ENCODE results near the gene CIAO3.
A peak's percentile ranks its signal among the peaks of the same experiment; 100 is the strongest.

Gene CIAO3

DNA sequence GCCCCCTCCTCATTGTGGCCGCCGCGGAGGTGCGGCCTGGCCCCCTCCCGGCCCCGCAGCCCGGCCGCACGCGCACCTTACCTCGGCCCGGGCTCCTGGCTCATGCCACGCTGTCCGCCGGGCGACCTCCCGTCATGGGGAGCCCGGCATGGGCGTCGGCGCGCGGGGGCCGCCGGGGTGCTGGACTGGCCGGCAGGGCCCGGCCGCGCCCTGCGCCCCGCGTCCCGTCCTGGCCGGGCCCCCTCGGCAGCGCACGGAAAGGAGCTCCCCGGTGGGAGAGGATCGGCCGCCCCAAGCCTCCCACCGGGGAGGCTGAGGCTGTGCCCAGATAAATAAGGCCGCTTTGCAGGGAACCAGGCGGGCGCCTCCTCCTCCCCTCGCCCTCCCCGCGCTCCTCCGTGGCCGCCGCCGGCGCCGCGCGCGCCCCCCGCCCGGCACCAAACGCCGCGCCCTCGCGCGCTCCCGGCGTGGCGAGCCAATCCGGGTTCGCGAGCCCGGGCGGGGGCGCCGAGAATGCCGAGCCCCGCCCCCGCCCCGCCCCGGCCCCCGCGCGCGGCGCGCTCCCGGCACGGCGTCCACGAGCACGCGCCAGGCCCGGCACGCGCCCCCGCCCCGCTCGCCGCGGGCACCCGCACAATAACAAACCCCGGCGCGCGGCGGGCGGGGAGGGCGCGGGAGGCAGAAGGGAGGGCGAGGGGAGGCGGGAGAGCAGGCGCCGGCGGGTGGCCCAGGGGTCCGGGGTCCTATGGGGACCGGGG is 35.2 kb downstream of the CIAO3 start, which contains the start of gene FBXL16:
Gene FBXL16 (minus strand): TSS at position 371 of the 758 bp plus-strand sequence. CDS start 8,396 bp downstream, outside the sequence.
- ATAC-seq = no peak

GRCh38 chr16:704552-705380 is 36.0 kb downstream of the CIAO3 start:
- ATAC-seq = peak; percentile 38
- TF ChIP-seq CSDC2 (CRISPR knock-in tag; IDR thresholded peaks at IDR 0.05) = no peak
- TF ChIP-seq BACH2 (CRISPR knock-in tag; IDR thresholded peaks at IDR 0.05; ENCODE audit: borderline replicate concordance) = no peak
- no peak for TF ChIP-seq OSR1 (CRISPR knock-in tag; IDR thresholded peaks at IDR 0.05)
- no peak for TF ChIP-seq TSHZ2 (CRISPR knock-in tag; IDR thresholded peaks at IDR 0.05)
- no peak for TF ChIP-seq ISL1 (CRISPR knock-in tag; IDR thresholded peaks at IDR 0.05)
- TF ChIP-seq ESRRG (CRISPR knock-in tag; IDR thresholded peaks at IDR 0.05) = no peak
- no peak for TF ChIP-seq SNAI2 (CRISPR knock-in tag; IDR thresholded peaks at IDR 0.05)
- no peak for TF ChIP-seq GLIS3 (CRISPR knock-in tag; IDR thresholded peaks at IDR 0.05)
- no peak for TF ChIP-seq ZNF8 (CRISPR knock-in tag; IDR thresholded peaks at IDR 0.05)
- TF ChIP-seq, protein P1, sequence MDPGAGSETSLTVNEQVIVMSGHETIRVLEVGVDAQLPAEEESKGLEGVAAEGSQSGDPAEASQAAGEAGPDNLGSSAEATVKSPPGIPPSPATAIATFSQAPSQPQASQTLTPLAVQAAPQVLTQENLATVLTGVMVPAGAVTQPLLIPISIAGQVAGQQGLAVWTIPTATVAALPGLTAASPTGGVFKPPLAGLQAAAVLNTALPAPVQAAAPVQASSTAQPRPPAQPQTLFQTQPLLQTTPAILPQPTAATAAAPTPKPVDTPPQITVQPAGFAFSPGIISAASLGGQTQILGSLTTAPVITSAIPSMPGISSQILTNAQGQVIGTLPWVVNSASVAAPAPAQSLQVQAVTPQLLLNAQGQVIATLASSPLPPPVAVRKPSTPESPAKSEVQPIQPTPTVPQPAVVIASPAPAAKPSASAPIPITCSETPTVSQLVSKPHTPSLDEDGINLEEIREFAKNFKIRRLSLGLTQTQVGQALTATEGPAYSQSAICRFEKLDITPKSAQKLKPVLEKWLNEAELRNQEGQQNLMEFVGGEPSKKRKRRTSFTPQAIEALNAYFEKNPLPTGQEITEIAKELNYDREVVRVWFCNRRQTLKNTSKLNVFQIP (CRISPR knock-in tag; IDR thresholded peaks at IDR 0.05; ENCODE audit: borderline replicate concordance, low read depth) = no peak
- no peak for TF ChIP-seq TOX (CRISPR knock-in tag; IDR thresholded peaks at IDR 0.05; ENCODE audit: borderline replicate concordance)
- TF ChIP-seq ARNTL (CRISPR knock-in tag; IDR thresholded peaks at IDR 0.05; ENCODE audit: borderline replicate concordance, low read depth) = no peak

More for the DNA sequence above, 35.2 kb downstream of the CIAO3 start, which contains the start of gene FBXL16:
- TF ChIP-seq RARB (CRISPR knock-in tag; IDR thresholded peaks at IDR 0.05) = no peak
- 0 out of 2 replicates have a peak, but pooled peaks have one; percentile 41 for TF ChIP-seq TSHZ2 (CRISPR knock-in tag; IDR thresholded peaks at IDR 0.05)
- peak; percentile 31; the same call in 1 of the 2 replicates for TF ChIP-seq SNAI2 (CRISPR knock-in tag; IDR thresholded peaks at IDR 0.05)
- no peak for TF ChIP-seq TOX (CRISPR knock-in tag; IDR thresholded peaks at IDR 0.05; ENCODE audit: borderline replicate concordance)
- no peak for TF ChIP-seq ISL1 (CRISPR knock-in tag; IDR thresholded peaks at IDR 0.05)
- TF ChIP-seq CSDC2 (CRISPR knock-in tag; IDR thresholded peaks at IDR 0.05) = 0 out of 2 replicates have a peak, but pooled peaks have one; percentile 33
- no peak for TF ChIP-seq TCF4 (CRISPR knock-in tag; IDR thresholded peaks at IDR 0.05; ENCODE audit: borderline replicate concordance)
- TF ChIP-seq ESRRG (CRISPR knock-in tag; IDR thresholded peaks at IDR 0.05) = no peak
- TF ChIP-seq ZNF8 (CRISPR knock-in tag; IDR thresholded peaks at IDR 0.05) = no peak
- TF ChIP-seq ARNTL (CRISPR knock-in tag; IDR thresholded peaks at IDR 0.05; ENCODE audit: borderline replicate concordance, low read depth) = no peak
- TF ChIP-seq, protein P1 (CRISPR knock-in tag; IDR thresholded peaks at IDR 0.05; ENCODE audit: borderline replicate concordance, low read depth) = no peak
- TF ChIP-seq PPARA (CRISPR knock-in tag; IDR thresholded peaks at IDR 0.05; ENCODE audit: borderline replicate concordance) = no peak
- no peak for TF ChIP-seq OSR1 (CRISPR knock-in tag; IDR thresholded peaks at IDR 0.05)

GRCh38 chr16:704047-704446 is 36.8 kb downstream of the CIAO3 start:
- ATAC-seq = no peak
- no peak for TF ChIP-seq RARB (CRISPR knock-in tag; IDR thresholded peaks at IDR 0.05)
- no peak for TF ChIP-seq TOX (CRISPR knock-in tag; IDR thresholded peaks at IDR 0.05; ENCODE audit: borderline replicate concordance)
- TF ChIP-seq, protein P2, sequence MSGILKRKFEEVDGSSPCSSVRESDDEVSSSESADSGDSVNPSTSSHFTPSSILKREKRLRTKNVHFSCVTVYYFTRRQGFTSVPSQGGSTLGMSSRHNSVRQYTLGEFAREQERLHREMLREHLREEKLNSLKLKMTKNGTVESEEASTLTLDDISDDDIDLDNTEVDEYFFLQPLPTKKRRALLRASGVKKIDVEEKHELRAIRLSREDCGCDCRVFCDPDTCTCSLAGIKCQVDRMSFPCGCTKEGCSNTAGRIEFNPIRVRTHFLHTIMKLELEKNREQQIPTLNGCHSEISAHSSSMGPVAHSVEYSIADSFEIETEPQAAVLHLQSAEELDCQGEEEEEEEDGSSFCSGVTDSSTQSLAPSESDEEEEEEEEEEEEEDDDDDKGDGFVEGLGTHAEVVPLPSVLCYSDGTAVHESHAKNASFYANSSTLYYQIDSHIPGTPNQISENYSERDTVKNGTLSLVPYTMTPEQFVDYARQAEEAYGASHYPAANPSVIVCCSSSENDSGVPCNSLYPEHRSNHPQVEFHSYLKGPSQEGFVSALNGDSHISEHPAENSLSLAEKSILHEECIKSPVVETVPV (CRISPR knock-in tag; IDR thresholded peaks at IDR 0.05) = no peak
- no peak for TF ChIP-seq SNAI2 (CRISPR knock-in tag; IDR thresholded peaks at IDR 0.05)
- no peak for TF ChIP-seq ZNF565 (CRISPR knock-in tag; conservative IDR thresholded peaks at IDR 0.05; ENCODE audit: low read depth)
- TF ChIP-seq ISL1 (CRISPR knock-in tag; IDR thresholded peaks at IDR 0.05) = no peak
- no peak for TF ChIP-seq ZNF8 (CRISPR knock-in tag; IDR thresholded peaks at IDR 0.05)
- no peak for TF ChIP-seq ZFP3 (CRISPR knock-in tag; IDR thresholded peaks at IDR 0.05)
- TF ChIP-seq ESRRG (CRISPR knock-in tag; IDR thresholded peaks at IDR 0.05) = no peak
- no peak for TF ChIP-seq ZFP30 (CRISPR knock-in tag; IDR thresholded peaks at IDR 0.05)
- TF ChIP-seq PATZ1 (CRISPR knock-in tag; IDR thresholded peaks at IDR 0.05; ENCODE audit: borderline replicate concordance) = no peak
